ENCODE measurements around the gene TRIO.
"Not testable (repeated sequence)": the region's sequence is repeated elsewhere in the genome, so short reads cannot be mapped to it uniquely, and the experiment has no call there.

The TRIO gene

DNA sequence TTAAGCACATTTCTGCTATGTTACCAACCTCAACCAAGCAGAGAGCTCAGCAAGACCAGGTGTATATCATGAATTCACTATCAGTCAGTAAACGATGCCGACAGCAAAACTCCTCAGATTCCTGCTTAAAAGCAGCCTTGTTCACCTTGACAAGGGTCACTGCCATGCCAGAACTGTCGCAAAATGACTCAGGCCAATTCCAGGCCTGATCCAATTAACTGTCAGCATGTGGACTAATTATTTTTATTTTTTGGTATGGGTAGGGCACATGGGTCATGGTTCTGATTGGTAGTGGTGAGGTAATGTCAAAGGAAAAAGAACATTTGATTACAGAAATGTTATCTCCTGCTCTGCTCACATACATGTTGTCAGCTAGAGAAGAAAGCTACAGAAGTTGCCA, 224.2 kb downstream of the TRIO start:
- DNase-seq, result no peak

DNA sequence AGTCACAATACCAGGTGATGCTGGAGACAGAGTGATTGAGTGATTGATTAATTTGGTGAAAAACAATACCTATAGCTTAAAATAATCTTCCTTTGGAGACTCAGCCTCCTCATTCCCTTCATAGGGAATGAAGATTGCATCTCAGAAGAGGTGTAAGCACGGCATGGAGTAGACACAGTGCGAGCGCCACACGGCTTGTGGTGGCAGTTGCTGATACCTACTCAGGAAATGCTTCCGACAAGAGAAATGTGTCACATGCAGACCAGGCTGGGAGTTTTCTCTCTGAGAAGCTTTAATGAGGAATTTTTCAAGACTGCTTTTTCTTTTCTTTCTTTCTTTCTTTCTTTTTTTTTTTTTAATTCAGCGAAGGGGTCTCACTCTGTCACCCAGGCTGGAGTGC, 226.6 kb downstream of the TRIO start:
- no peak for DNase-seq

DNA sequence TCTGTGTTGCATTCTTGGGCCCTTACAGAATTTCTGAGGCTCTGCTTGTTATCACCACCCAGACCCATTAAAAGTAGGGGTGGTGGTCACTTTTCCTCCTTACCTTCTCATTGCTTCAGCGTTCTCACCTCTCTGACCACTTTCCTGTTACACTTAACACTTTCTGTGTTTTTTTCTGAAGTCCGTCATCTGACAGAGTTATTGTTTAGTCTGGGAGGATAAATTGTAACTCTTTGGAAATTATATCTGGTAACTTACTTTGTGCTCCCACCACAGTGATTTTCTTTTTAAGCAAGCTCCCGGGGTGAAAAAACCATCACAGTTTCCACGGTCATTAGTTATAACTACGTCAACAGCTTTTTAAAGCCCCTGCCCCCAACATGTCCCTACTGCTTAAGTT, 227.2 kb downstream of the TRIO start:
- no peak for DNase-seq

DNA sequence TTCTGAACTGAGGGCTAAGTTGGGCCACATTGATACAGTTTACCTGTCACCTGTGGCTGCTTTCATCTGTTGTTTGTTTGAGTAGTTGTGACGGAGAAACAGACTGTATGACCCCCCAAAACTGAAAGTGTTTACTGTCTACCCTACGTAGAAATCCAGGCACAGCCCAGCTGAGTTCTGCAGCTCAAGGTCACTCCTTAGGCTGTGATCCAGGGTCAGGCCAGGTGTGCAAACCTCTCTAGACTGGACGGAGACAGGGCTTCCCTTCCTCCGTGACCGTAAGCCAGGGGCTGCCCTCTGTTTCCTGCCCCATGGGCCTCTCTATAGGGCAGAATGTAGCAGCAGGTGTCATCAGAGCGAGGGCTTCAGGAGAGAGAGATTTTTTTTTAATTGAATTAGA, 230.5 kb downstream of the TRIO start:
- no peak for DNase-seq

DNA sequence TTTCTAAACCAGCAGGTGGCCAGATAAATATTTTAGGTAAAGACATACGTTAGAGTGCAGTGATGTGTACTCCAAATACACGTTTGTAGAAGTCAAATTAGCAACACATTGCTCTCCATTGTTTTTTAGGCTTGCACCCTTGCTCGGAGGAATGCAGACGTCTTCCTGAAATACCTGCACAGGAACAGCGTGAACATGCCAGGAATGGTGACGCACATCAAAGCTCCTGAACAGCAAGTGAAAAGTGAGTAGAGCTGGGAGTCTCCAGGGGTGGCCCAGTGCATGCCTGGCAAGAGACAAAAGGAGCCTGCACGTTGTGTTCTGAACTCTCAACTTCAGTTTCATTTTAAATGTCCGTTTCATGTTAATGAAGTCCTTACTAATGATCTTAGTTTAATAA, 231.0 kb downstream of the TRIO start:
- no peak for DNase-seq

DNA sequence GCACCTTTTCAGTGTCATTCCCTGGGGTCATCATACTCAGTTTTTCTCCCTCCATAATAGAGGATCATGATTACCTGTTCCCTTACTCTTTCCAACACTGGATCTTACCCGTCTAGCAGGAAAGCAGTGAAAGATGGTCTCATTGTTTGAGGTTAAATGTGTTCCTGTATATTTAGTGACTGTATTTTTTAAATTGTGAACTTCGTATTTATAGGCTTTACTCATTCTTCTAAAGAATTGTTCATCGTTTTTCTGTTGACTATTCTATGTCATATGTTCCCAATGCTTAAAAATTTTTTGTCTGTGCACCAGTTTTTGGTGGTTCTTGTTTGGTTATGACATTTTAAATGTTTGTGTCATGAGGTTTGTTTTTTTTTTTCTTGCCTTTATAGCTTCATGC, 233.6 kb downstream of the TRIO start:
- no peak for DNase-seq

DNA sequence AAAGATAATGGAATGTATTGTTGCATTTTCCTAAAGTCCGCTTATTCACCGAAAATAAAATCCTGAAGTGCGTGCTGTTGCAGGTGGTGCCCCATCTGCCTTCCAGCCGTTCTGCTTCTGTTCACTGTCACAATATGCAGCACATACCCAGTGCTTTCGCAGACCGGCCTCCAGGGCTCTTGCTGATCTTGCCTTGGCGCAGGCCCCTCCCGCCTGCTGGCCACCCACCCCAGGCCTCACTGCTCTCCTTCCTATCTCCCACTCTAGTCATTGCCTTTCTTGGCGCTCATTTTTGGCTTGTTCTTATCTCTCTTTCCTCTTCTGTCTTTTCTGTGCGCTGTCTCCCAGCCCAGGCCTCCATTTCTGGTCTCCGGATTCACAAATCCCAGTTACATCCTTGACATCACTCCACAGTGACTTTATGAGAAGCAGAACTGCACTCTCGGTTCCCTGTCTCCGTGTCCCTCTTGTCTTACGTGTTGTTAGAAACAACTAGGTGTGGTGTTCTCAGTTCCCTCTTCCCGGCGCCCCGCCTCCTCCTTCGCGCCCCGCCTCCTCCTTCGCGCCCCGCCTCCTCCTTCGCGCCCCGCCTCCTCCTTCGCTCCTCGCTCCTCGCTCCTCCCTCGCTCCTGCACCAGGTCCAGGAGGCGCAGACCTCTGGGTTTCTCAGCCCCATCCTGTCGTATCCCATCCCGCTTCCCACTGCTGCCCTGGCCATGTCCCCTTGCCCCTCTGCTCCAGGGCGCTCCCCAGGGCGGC, 236.8 kb downstream of the TRIO start:
- DNase-seq, result no peak

DNA sequence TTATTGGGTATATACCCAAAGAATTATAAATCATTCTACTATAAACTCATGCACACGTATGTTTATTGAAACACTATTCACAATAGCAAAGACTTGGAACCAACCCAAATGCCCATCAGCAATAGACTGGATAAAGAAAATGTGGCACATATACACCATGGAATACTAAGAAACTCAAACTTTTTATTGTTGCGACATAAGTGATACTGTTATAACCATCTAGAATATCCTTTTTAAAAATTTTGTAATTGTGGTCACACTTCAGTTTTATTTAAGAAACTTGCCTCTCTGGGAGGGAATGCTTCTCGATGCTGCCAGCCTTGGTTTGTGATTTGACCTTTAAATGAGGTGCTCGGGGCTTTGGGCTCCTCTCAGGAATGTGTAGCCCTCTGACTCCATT, 237.6 kb downstream of the TRIO start:
- no peak for DNase-seq

DNA sequence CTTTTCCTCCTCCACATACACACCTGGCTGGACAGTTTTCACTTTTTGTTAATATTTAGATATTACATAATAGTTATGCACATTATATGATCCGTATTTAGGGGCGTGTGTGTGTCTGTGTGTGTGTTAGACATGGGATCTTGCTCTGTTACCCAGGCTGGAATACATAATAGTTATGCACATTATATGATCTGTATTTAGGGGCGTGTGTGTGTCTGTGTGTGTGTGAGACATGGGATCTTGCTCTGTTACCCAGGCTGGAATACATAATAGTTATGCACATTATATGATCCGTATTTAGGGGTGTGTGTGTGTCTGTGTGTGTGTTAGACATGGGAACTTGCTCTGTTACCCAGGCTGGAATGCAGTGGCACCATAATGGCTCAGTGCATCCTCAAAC, 239.5 kb downstream of the TRIO start:
- no peak for DNase-seq

DNA sequence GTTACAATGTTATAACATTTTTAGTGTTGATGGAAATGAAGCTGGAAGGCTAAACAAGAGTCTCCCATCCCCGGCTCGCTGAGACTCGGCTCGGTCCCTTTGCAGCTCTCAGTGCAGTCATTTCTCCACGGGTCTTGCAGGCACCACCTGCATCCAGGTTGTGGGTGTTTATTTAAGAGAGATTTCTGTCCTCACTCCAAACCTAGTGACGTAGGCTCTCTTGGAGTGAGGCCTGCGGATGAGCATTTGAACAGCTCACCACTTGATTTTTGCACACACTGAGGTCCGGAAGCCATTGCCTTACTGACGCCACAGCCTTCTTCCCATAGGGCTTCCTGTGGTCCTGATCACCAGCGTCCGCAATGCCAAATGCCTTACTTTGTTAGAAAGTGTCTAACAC, 240.8 kb downstream of the TRIO start:
- no peak for DNase-seq

DNA sequence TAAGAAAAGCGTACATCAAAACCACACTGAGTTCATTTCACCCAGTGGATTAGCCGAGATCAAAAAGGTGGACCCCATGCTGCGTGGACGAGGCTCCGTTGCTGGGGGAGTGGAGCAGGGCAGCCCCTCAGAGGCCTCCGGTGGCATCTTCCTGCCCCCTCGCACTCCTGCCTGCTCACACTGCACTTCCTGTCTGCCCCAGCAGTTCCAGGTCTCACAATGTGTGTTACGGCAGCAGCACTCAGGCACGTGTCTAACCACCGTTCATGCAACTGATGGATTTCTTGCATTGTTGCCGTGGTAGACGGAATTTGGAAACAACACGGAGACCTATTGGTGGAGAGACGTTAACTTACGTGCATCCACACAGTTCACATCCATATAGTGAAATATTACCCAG, 241.9 kb downstream of the TRIO start:
- DNase-seq, result no peak

DNA sequence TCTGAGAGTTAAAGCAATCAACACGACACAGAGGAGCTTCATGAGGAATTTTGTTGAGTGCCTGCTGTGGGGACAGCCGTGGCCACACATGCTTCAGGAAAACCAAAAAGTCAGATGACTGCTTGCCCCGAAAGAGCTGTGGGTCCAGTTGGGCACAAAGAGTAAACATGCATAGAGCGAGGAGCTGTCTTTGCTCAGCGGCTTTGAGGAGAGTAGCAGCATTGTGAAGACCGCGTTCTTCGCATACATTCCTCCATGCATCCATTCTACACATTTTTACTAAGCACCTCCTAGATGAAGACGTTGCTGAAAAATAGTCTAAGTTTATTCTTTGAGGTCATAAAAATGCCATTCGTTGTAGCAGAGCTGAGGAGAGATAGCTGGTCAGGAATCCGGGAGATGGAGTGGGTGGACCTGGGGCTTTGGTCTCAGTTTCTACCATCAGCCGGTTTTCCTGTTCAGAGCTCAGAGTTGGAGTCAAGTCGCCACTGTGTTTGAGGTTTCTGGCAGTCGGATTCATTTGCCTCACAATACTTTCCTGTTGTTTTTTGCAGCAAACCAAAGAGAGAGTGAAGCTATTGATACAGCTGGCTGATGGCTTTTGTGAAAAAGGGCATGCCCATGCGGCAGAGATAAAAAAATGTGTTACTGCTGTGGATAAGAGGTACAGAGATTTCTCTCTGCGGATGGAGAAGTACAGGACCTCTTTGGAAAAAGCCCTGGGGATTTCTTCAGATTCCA, 243.9 kb downstream of the TRIO start:
- no peak for DNase-seq

DNA sequence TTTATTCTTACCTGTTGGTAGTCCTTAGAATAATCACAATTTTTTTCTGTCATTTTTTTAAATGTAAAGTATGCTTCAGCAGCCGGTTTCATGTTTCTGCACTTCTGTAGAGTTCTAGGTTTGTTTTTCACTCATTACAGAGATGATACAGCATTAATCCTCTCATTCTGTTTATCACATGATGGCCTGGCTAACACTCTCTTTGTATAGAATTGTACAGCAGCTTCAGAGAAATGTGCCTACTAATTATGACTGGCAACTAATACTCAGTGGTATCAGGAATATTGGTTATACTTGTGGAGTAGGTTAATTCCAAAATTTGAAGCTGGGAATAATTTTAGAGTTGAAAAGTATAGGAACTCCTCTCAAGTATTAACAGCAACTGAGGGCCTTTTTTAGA, 245.6 kb downstream of the TRIO start:
- DNase-seq, result no peak

DNA sequence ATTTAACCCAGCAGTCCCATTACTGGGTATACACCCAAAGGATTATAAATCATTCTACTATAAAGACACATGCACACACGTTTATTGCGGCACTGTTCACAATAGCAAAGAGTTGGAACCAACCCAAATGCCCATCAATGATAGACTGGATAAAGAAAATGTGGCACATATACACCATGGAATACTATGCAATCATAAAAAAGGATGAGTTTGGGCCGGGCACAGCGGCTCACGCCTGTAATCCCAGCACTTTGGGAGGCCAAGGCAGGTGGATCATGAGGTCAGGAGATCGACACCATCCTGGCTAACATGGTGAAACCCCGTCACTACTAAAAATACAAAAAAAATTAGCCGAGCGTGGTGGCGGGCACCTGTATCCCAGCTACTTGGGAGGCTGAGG, 249.4 kb downstream of the TRIO start:
- not testable (repeated sequence) for DNase-seq

DNA sequence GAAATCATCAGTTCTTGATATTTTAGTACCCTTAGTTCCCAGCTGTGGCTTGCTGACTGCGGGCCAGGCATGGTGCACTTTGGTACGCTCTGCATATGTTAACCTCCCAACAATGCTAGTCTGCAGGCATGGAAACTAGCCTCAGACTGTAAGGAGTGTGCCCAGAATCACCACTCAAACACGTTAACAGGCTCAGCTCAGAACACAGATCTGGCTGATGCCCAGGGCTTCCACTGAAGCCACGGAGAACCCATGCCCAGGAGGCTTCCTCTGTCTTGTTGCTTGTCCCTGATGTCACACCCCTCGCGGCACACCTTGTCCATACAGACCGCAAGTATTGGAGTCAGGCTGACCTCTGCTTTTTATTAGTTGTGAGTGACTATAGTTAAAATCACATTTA, 251.2 kb downstream of the TRIO start:
- DNase-seq, result no peak

DNA sequence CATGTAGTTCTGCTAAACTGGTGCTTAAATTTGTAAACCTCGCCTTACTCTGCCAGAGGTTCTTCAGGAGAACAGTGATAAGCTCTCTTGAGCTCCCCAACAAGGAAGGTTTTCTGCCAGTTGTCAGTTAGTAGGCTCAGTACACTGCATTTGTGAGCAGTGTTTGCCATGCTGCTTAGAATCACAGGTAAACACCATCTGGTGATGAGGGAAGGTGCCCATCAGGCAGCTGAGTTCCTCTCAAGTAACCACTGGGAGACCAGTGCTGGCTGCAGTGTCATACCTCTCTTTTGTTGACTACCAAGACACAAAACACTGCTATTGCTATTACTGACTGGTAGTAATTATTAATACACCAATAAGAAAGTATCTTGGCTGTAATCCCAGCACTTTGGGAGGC, 252.3 kb downstream of the TRIO start:
- no peak for DNase-seq

DNA sequence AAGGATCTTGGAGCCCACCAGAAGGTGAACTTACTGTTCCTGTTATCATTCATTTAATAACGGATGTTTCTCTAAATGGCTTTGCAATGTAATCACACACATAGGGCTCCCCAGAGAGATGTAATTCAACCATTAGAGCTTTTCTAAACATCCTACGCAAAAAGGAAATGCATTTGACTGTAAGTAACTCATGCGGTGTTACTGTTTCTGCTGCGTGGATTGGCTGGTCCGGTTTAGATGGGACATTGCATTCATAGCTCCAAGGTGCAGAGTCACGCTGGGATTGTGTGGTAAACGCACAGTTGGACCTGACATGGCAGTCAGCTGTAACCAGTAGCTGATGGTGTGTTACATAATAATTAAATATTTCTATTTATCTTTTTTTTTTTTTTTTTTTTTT, 252.9 kb downstream of the TRIO start:
- no peak for DNase-seq

DNA sequence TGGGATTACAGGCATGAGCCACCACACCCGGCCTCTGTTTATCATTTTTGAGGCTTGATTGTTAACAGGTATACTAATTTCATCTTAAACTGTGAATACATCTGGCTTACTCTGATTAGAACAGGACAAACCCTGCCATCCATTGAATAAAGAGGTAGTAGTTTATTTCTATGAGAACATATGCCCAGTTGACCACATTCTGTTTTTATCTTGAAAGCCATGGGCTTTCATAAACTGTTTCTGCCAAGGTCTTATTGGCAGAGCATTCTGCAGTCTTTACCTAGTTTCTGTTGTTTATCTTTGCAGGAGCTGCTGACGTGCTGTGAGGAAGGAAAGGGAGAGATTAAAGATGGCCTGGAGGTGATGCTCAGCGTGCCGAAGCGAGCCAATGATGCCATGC, 253.6 kb downstream of the TRIO start:
- DNase-seq, result no peak

DNA sequence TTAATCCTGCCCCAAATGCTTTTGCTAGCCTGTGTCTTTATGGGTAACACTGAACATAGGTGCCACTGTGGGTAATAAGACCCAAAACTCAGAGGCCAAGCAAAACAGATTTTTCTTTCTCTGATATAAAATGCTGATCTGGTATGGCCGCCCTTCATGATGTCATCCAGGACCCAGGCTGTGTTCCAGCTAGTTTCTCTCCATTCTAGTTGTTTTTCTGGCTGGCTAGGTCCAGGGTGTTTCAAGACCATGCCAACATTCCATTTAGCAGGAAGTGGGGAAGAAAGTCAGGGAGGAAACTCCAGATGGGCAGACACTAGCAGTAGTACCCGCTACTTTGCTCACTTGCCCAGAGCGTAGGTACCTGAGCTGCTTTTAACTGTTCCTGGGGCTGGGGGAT, 254.6 kb downstream of the TRIO start:
- no peak for DNase-seq

DNA sequence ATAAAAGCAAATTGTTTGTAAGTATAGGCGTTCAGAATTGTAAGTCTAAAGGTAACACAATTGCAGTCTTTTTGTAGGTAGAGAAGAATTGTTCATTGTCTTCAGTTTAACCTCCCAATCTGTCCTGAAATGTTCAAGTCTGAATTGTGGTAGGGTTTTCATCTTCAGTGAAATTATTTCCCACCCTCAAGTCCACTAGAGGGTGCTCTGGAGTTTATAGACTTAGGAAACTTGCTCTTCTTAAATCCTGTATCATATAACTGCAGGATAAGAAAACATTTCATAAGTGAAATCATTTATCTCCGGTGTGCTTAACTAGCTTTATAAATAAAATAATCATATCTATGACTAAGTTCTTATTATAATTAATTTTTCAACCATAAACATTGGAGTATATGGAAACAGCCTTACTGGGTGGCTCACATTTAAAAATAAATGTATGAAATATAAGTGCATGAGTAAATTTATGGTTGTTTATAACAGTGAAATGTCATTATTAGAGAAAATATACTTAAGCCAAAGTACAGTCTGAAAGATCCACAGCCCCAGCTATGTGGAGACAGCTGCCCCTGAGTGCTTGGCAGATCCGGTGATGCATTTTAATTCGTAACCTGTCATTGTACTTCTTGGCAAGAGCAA, 256.0 kb downstream of the TRIO start:
- DNase-seq, result no peak

DNA sequence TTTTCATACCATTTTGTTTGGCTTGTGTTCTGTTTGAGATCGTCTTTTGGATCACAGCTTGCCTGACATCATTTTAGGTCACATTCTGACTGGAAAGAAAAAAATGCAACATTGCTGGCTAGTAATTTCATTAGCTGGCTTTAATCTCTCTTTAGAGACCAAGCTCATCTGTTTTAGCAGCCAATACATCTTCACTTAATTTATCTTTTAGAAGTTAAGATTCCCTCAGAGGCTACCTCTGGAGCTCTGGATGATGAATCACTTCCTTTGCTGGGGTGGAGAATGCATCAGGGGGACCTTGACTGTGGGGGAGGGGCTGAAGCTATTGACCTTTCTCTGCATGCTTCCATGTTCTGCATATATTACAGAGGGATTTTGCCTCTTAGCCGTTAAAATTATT, 256.9 kb downstream of the TRIO start:
- no peak for DNase-seq

DNA sequence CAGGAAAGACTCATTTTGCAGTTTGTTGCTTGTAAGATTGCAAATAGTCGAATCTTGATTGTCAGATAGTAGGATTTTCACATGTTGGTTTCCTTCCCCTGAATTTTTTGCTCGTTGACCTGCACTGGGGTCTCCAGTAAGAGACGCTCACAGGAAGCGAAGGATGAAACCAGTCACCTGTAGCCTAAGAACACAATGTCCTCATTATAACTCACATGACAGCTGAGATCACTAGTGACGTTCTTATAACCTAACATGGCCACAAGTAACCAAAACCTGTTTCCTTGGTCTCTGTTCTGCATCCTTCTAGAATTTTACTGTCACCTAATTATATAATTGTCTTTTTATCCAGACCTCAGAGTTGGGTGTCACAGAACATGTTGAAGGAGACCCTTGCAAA, 257.5 kb downstream of the TRIO start:
- DNase-seq, result no peak

DNA sequence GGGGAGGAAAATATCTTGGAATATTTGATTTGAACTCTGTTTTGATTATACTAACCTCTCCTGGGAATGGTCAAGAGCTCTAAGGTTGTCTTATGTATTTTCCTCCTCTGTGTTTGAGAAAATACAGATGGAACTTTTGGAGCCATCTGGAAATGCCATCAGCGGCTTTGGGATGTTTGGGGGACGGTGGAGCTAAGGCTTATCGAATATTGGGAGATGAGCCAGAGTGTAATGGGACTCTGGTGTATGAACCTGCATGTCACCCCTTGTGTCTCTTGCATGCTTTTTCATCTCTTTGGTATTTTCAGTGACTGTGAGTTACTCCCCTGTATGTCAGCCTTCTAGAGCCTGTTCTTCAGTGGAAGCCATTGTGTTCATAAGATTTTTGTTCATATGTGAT, 258.5 kb downstream of the TRIO start:
- DNase-seq, result no peak

DNA sequence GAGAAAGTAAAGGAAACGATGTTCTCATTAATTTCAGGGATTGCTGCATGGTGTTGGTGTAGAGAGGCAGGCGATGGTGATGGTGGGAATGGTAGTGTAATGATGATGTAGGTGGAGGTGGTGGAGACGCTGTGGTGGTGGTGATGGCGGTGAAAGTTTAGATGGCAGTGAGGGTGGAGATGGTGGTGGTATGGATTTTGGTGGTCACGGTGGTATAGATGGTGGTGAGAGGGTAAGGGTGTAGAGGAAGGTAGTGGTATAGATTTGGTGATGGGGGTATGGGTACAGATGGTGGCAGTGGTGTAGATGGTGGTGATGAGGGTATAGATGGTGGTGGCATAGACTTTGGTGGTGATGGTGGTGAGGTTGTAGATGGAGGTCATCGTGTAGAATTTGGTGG, 259.3 kb downstream of the TRIO start:
- no peak for DNase-seq

Measured in activated CD4-positive, alpha-beta T cell treated with anti-CD3 and anti-CD28 coated beads for 48 hours (primary cell).